Naive thymus-derived CD4-positive, alpha-beta T cell (primary cell): Measurements from ENCODE around the gene ARHGAP6. TPM values are rescaled to one million over a fixed set of nuclear protein-coding genes. Genes with fewer than 3 reads are reported as not detected.
A peak's percentile ranks its signal among the peaks of the same experiment; 100 is the strongest.

ENCODE experiments used
- ATAC-seq: fragments of 150-1000 bp; cut with Tn5 transposase; 2 replicates; pipeline ENCODE4 v1.10.0; 2021; ENCODE audit warnings: mild to moderate bottlenecking, moderate library complexity
- CTCF ChIA-PET: fragments of 350-600 bp; sonication (Branson Sonifier 250); formaldehyde crosslinking; loops from one replicate; lab custom pipeline; 2021; ENCODE audit warnings: antibody characterized with exemption; lab: Charles Lee
- POLR2A ChIA-PET: fragments of 350-600 bp; sonication (Branson Sonifier 250); formaldehyde crosslinking; loops from one replicate; lab custom pipeline; 2021; ENCODE audit warnings: antibody characterized with exemption, inconsistent platforms; lab: Charles Lee
- DNase-seq, 9 donors: peaks; one replicate each; pipeline versions ENCODE4 v3.0.0 to v3.0.0-alpha.2; 2020 to 2022; ENCODE audit warnings: mixed read lengths in 1 of 9
- H3K27ac ChIP-seq: one replicate; pipeline ENCODE4 v1.7.0; 2013; ENCODE audit warnings: mild to moderate bottlenecking, low read depth, low read length, moderate library complexity
- H3K27me3 ChIP-seq, 2 donors: one replicate each; pipeline ENCODE4 v1.7.0; 2013; ENCODE audit warnings: low read length in 2 of 2, mild to moderate bottlenecking in 2 of 2, moderate library complexity in 2 of 2; ENCODE audit not compliant: control insufficient read depth in 2 of 2, insufficient read depth in 2 of 2
- H3K36me3 ChIP-seq, 3 experiments: 1 replicate in 2 of 3; 2 replicates in 1 of 3; pipeline ENCODE4 v1.7.0; 2013; ENCODE audit warnings: low read length in 3 of 3, mild to moderate bottlenecking in 3 of 3, moderate library complexity in 1 of 3; ENCODE audit not compliant: insufficient read depth in 3 of 3, control insufficient read depth in 2 of 3
- H3K4me1 ChIP-seq, 2 donors: one replicate each; pipeline ENCODE4 v1.7.0; 2013; ENCODE audit warnings: low read length in 2 of 2, mild to moderate bottlenecking in 2 of 2, moderate library complexity in 1 of 2; ENCODE audit not compliant: control insufficient read depth in 2 of 2, insufficient read depth in 2 of 2
- H3K4me3 ChIP-seq: 2 replicates; pipeline ENCODE4 v1.7.0; 2013; ENCODE audit warnings: mild to moderate bottlenecking, low read length
- H3K9me3 ChIP-seq, 3 experiments: 1 replicate in 2 of 3; 2 replicates in 1 of 3; pipeline ENCODE4 v1.7.0; 2013; ENCODE audit warnings: low read length in 3 of 3; ENCODE audit not compliant: control insufficient read depth in 2 of 3
- H3K27ac Mint-ChIP-seq, 9 donors: one replicate each; pipeline ENCODE4 v1.8.0; 2020 to 2022; ENCODE audit warnings: mixed read lengths in 9 of 9, mild to moderate bottlenecking in 8 of 9, moderate library complexity in 5 of 9, inconsistent platforms in 2 of 9
- H3K27me3 Mint-ChIP-seq, 5 donors: one replicate each; pipeline ENCODE4 v1.8.0; 2021 to 2022; ENCODE audit warnings: mixed read lengths in 5 of 5, mild to moderate bottlenecking in 1 of 5
- H3K36me3 Mint-ChIP-seq, 5 donors: one replicate each; pipeline ENCODE4 v1.8.0; 2020 to 2022; ENCODE audit warnings: mixed read lengths in 5 of 5, mild to moderate bottlenecking in 3 of 5, inconsistent platforms in 1 of 5
- H3K4me1 Mint-ChIP-seq, 7 donors: one replicate each; pipeline ENCODE4 v1.8.0; 2020 to 2022; ENCODE audit warnings: mixed read lengths in 7 of 7, mild to moderate bottlenecking in 3 of 7, inconsistent platforms in 1 of 7
- H3K4me3 Mint-ChIP-seq, 10 donors: one replicate each; pipeline ENCODE4 v1.8.0; 2020 to 2022; ENCODE audit warnings: mild to moderate bottlenecking in 10 of 10, mixed read lengths in 10 of 10, moderate library complexity in 6 of 10, inconsistent platforms in 2 of 10
- H3K9me3 Mint-ChIP-seq, 11 donors: one replicate each; pipeline ENCODE4 v1.8.0; 2020 to 2022; ENCODE audit warnings: mixed read lengths in 11 of 11, mild to moderate bottlenecking in 4 of 11, inconsistent platforms in 1 of 11, moderate library complexity in 1 of 11
- intact Hi-C, 2 donors: fragments of 100-400 bp; cut with micrococcal nuclease; formaldehyde crosslinking; loops; one replicate each; pipeline ENCODE4 v1.15.1; 2023
- polyA plus RNA-seq, 2 donors: library from polyadenylated mRNA; unstranded; fragments of 300-500 nt; fragmentation: Illumina TruSeq; gene quantifications; one replicate each; pipeline ENCODE4 v1.2.3, GENCODE V29; 2021
- total RNA-seq, 6 experiments: library from RNA in 5 of 6; stranded (reverse) in 5 of 6; gene quantifications; 1 replicate in 5 of 6; 2 replicates in 1 of 6; pipeline ENCODE4 v1.2.3 and lab custom pipeline; 2021 to 2026

ARHGAP6 gene
- total and polyA plus RNA-seq, 7 experiments from 2014 or later = 0.11 to 0.83 TPM; not detected in 5

DNA sequence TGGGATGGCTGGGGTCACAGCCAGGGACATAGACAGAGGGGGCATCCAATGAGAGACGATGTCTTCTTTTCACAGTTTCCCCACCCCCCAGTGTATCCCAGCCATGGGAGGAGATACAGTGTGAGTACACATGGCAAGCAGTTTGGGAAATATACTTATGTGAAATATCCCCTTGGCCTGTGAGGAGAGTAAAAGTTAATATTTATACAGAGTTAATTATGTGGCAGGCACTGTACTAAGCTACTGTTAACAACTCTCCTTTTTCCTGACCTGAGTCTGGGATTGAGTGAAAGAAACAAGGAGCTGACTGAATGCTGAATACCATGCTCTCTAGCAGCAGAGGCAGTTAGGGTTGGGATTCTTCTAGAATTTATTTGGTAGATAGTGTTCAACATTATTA lies 519.3 kb downstream of the ARHGAP6 start:
- Histone ChIP-seq H3K9me3 (no peaks in the 10 kb centered on the region), H3K36me3 (no peaks in the 10 kb centered on the region), H3K4me1 (no peaks in the 10 kb centered on the region), H3K27me3 (no peaks in the 10 kb centered on the region), H3K4me3 (no peak overlapping the region), H3K27ac (no peak overlapping the region)
- H3K36me3 Mint-ChIP-seq = no peaks in the 10 kb centered on the region
- no peak for DNase-seq
- ChIA-PET CTCF (no interaction called here), POLR2A (no interaction called here)
- H3K27me3 Mint-ChIP-seq = peaks cover 0 to 2% (median 0%) of the 10 kb centered on the region in 5 donors
- no peaks in the 10 kb centered on the region for H3K9me3 Mint-ChIP-seq
- H3K27ac Mint-ChIP-seq = no peak overlapping the region
- intact Hi-C loops = loop anchor here (10.0 kb wide), 3 partner anchors 388 to 1748 kb away; no protein-coding TSS in a partner anchor
- no peak for ATAC-seq
- no peak overlapping the region for H3K4me3 Mint-ChIP-seq
- H3K4me1 Mint-ChIP-seq = peaks cover 0 to 4% (median 3%) of the 10 kb centered on the region in 7 donors

DNA sequence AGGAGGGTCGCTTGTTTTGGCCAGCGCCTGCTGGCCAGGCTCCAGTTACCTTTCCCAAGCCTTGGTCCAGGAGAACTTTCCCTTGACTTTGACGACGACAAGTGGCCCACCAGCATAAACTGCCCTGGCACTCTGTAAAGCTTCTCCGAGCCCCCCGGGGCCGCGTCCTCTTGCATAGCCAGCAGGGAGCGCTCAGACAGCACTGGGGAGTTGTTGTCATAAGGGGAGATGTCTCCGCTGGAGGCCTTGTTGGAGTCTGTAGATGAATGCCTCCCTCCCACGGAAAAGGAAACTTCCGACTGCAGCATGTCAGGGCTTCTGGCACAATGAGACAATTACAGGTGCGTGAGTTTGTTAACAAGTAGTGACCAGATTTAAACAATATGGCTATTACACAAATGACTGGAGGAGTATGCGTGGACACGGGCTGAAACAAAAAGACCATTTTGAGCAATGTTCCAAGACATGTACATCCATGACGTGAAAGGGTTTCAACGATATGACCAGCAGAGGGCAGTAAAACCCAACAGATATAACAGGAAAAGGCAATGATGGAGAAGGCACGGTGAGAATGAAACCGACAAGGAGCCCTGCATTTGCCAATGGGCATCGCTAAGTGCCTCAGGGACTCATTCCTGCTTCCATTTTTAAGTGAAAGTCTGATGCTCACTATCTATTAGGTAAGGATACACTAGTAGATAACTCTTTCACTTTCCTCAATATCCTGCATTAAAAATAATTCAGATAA lies 521.6 kb downstream of the ARHGAP6 start:
- Mint-ChIP-seq H3K9me3 (no peaks in the 10 kb centered on the region), H3K4me3 (peak overlapping the region in 6 of 10 donors; percentile 10 to 59 (median 34)), H3K27ac (no peak overlapping the region), H3K27me3 (peaks cover 0 to 5% (median 0%) of the 10 kb centered on the region in 5 donors), H3K36me3 (no peaks in the 10 kb centered on the region), H3K4me1 (peaks cover 0 to 4% (median 3%) of the 10 kb centered on the region in 7 donors)
- Histone ChIP-seq H3K27ac (no peak overlapping the region), H3K9me3 (no peaks in the 10 kb centered on the region), H3K4me3 (no peak overlapping the region), H3K4me1 (no peaks in the 10 kb centered on the region), H3K36me3 (no peaks in the 10 kb centered on the region), H3K27me3 (no peaks in the 10 kb centered on the region)
- ATAC-seq = peak; percentile 79
- ChIA-PET POLR2A (no interaction called here), CTCF (interaction anchor here (0.7 to 1.6 kb wide), 2 partner anchors 11 to 954 kb away, joined by 3 to 4 read pairs; no protein-coding TSS in a partner anchor)
- DNase-seq = peak in 8 of 9 donors; percentile 20 to 62 (median 52)
- intact Hi-C loops = loop anchor here (5.0 to 10.0 kb wide), 5 partner anchors 388 to 1751 kb away; no protein-coding TSS in a partner anchor

DNA sequence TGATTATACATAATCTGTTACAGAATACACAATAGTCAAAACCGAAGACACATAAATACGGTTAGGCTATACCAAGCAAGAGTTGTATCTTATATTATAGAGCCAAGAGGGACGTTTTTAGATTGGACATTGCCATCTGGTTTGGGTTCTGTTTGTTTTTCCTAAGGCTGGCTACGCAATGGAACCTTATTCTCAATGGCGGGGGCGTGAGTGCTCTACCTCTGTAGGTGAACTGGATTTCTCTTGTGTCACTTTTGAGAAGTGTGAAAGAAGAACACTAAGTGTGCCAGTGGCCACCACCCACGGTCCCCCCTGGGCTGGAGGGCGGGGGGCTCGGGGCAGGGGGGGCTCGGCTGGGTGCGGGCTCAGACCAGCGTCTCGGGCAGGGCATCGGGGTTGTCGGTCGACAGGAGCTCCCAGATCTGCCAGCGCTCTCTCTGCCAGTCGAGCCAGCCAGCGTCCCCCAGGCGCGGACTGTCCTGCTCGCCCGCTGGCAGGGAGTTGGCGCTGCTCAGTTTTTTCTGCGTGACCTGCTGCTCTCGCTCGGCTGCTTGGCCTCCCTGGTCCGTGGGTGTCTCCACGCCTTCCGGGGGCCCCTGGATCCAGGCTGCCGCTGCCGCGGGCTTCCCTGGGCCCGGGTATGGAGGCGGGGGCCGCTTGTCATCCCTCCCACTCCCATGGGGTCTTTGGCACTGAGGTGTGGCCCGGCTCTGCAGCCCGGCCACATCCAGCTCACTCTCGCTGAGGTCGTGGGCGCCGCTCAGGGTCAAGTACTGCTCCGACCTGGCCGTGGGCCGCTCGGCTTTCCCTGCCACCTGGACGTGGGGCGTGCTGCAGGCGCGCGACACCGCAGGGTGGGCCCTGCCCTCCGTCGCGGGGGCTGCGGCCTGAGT lies 527.0 kb downstream of the ARHGAP6 start:
- Mint-ChIP-seq H3K4me3 (peak overlapping the region in 2 of 10 donors; percentile 25 to 41), H3K36me3 (no peaks in the 10 kb centered on the region), H3K4me1 (peaks cover 0 to 4% (median 0%) of the 10 kb centered on the region in 7 donors), H3K27ac (no peak overlapping the region), H3K9me3 (no peaks in the 10 kb centered on the region), H3K27me3 (peaks cover 0 to 6% (median 4%) of the 10 kb centered on the region in 5 donors)
- no peaks in the 10 kb centered on the region for H3K27me3 ChIP-seq
- H3K4me3 ChIP-seq = no peak overlapping the region
- H3K36me3 ChIP-seq = no peaks in the 10 kb centered on the region
- ATAC-seq (no peak), DNase-seq (peak in 1 of 9 donors; percentile 4)
- H3K9me3 ChIP-seq = no peaks in the 10 kb centered on the region
- POLR2A ChIA-PET = no interaction called here
- H3K4me1 ChIP-seq = no peaks in the 10 kb centered on the region
- intact Hi-C loops = loop anchor here in 1 of 2 donors (10.0 kb wide), 1 partner anchor 414 kb away; no protein-coding TSS in a partner anchor
- CTCF ChIA-PET = interaction anchor here (2.9 kb wide), 1 partner anchor 949 kb away, joined by 18 read pairs; no protein-coding TSS in a partner anchor
- no peak overlapping the region for H3K27ac ChIP-seq

DNA sequence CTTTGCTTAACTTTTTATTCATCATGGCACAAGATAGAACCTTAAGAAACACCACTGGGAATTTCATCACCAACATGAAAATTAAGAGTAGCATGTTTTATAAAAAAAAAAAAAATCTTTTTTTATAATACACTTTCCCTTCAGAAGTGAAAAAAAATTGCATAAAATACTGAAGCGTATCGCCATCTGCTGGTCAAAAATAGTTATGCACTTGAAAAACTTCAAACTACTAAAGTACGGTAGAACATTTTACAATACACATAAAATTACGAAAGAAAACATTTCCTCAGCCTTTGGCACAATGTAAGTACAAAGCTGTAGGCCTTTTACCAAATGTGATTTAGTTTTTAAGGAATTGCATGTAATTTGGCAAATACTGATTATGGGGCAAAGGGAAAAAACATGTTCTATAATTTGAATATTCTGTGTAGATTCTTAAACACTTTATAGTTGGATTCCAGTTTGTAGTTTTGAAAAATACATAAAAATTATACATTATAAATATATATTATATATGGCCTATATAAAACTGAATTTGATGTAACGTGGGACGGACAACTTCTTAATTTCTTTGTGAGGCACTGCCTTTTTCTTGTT lies 528.1 kb downstream of the ARHGAP6 start:
- H3K4me1 ChIP-seq = no peaks in the 10 kb centered on the region
- H3K27ac ChIP-seq = no peak overlapping the region
- DNase-seq (peak in 5 of 9 donors; percentile 21 to 33 (median 29)), ATAC-seq (no peak)
- no peak overlapping the region for H3K4me3 ChIP-seq
- H3K27me3 ChIP-seq = no peaks in the 10 kb centered on the region
- ChIA-PET POLR2A (no interaction called here), CTCF (interaction anchor here (1.0 to 2.9 kb wide), 3 partner anchors 945 to 1017 kb away, joined by 3 to 18 read pairs (median 8); no protein-coding TSS in a partner anchor)
- H3K4me1 Mint-ChIP-seq = peaks cover 0 to 4% (median 0%) of the 10 kb centered on the region in 7 donors
- no peaks in the 10 kb centered on the region for H3K9me3 Mint-ChIP-seq
- no peaks in the 10 kb centered on the region for H3K36me3 ChIP-seq
- no peak overlapping the region for H3K27ac Mint-ChIP-seq
- H3K9me3 ChIP-seq = no peaks in the 10 kb centered on the region
- no peak overlapping the region for H3K4me3 Mint-ChIP-seq
- intact Hi-C loops = loop anchor here in 1 of 2 donors (1.0 to 10.0 kb wide), 2 partner anchors 413 to 948 kb away; no protein-coding TSS in a partner anchor
- peaks cover 0 to 6% (median 4%) of the 10 kb centered on the region in 5 donors for H3K27me3 Mint-ChIP-seq
- no peaks in the 10 kb centered on the region for H3K36me3 Mint-ChIP-seq

DNA sequence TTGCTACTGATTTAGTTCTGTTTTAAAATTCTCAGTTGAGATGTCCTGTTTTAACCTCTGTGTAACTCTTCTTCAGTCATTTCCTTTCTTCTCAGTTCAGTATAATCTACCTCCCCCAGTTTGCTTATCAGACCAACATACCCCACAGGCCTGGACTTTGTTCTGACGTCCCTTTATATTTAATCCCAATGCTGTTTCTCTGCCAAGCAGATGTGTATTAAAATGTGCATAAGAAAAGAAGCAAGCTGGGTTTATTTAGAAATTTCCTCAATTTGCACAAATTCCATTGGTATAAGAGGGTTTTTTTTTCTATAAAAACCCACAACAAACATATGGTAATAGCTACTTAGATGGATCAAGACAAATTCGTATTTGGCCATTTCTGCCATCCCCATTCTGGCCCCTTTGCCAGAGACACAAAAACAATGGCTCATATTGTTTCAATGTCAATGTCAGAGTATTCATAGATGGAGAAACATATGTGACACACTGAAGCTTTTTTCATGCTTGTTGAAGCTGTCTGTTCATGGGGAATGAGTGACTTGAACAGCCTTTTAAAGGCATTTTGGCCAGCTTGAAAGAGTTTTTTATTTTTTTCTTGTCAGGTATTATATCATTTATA lies 530.0 kb downstream of the ARHGAP6 start:
- intact Hi-C loops = loop anchor here in 1 of 2 donors (10.0 kb wide), 1 partner anchor 411 kb away; no protein-coding TSS in a partner anchor
- no peaks in the 10 kb centered on the region for H3K36me3 Mint-ChIP-seq

More for the DNA sequence above, 530.0 kb downstream of the ARHGAP6 start:
- no peaks in the 10 kb centered on the region for H3K36me3 ChIP-seq
- no peak overlapping the region for H3K4me3 Mint-ChIP-seq
- no peak overlapping the region for H3K27ac ChIP-seq
- peaks cover 0 to 4% (median 0%) of the 10 kb centered on the region in 7 donors for H3K4me1 Mint-ChIP-seq
- H3K27me3 ChIP-seq = no peaks in the 10 kb centered on the region
- POLR2A ChIA-PET = no interaction called here
- no peak overlapping the region for H3K4me3 ChIP-seq
- H3K4me1 ChIP-seq = no peaks in the 10 kb centered on the region
- peaks cover 0 to 6% (median 4%) of the 10 kb centered on the region in 5 donors for H3K27me3 Mint-ChIP-seq
- no peaks in the 10 kb centered on the region for H3K9me3 ChIP-seq
- ATAC-seq (no peak), DNase-seq (no peak)
- CTCF ChIA-PET = interaction anchor here (2.2 to 2.9 kb wide), 2 partner anchors 943 to 946 kb away, joined by 8 to 18 read pairs; no protein-coding TSS in a partner anchor
- H3K9me3 Mint-ChIP-seq = no peaks in the 10 kb centered on the region
- H3K27ac Mint-ChIP-seq = no peak overlapping the region
